SK-N-SH treated with all-trans-retinoic acid at 6 μM for 48 hours (cell line): ENCODE results near the gene GPR62.

Experiments
- ATAC-seq: fragments of 200-7000 bp; cut with Tn5 transposase; 3 replicates; pipeline ENCODE4 v1.9.1; 2020; ENCODE audit warnings: mild to moderate bottlenecking, moderate library complexity
- BACH2 ChIP-seq: fragments of 250-450 bp; sonication (Bioruptor Pico); IDR thresholded peaks from 2 replicates; pipeline ENCODE4 v1.9.0; 2021; ENCODE audit warnings: mild to moderate bottlenecking, borderline replicate concordance
- ESRRG ChIP-seq: fragments of 250-450 bp; sonication (Bioruptor Pico); IDR thresholded peaks from 2 replicates; pipeline ENCODE4 v1.6.1; 2021; ENCODE audit warnings: mild to moderate bottlenecking
- GLIS3 ChIP-seq: fragments of 250-450 bp; sonication (Bioruptor Pico); IDR thresholded peaks from 2 replicates; pipeline ENCODE4 v1.5.0; 2020; ENCODE audit warnings: mild to moderate bottlenecking, moderate library complexity
- OSR1 ChIP-seq: fragments of 250-450 bp; sonication (Bioruptor Pico); IDR thresholded peaks from 2 replicates; pipeline ENCODE4 v1.8.0; 2022; ENCODE audit warnings: moderate library complexity, mild to moderate bottlenecking, inconsistent platforms
- PPARA ChIP-seq: fragments of 250-450 bp; sonication (Bioruptor Pico); IDR thresholded peaks from 2 replicates; pipeline ENCODE4 v1.5.0; 2020; ENCODE audit warnings: mild to moderate bottlenecking, borderline replicate concordance
- RARB ChIP-seq: fragments of 250-450 bp; sonication (Bioruptor Pico); IDR thresholded peaks from 2 replicates; pipeline ENCODE4 v1.8.0; 2021; ENCODE audit warnings: mild to moderate bottlenecking, moderate library complexity
- SNAI2 ChIP-seq: fragments of 250-450 bp; sonication (Bioruptor Pico); IDR thresholded peaks from 2 replicates; pipeline ENCODE4 v1.5.0; 2020; ENCODE audit warnings: mild to moderate bottlenecking, moderate library complexity
- TCF4 ChIP-seq: fragments of 250-450 bp; sonication (Bioruptor Pico); IDR thresholded peaks from 2 replicates; pipeline ENCODE4 v1.8.0; 2021; ENCODE audit warnings: mild to moderate bottlenecking, moderate library complexity, borderline replicate concordance
- TOX ChIP-seq: fragments of 250-450 bp; sonication (Bioruptor Pico); IDR thresholded peaks from 2 replicates; pipeline ENCODE4 v1.8.0; 2021; ENCODE audit warnings: mild to moderate bottlenecking, moderate library complexity, borderline replicate concordance
- ZC3H10 ChIP-seq: fragments of 250-450 bp; sonication (Bioruptor Pico); IDR thresholded peaks from 2 replicates; pipeline ENCODE4 v1.5.1; 2021; ENCODE audit warnings: mild to moderate bottlenecking, moderate library complexity
- ZFP3 ChIP-seq: fragments of 250-450 bp; sonication (Bioruptor Pico); IDR thresholded peaks from 2 replicates; pipeline ENCODE4 v1.5.0; 2020; ENCODE audit warnings: mild to moderate bottlenecking, moderate library complexity
- ZFP30 ChIP-seq: fragments of 450-650 bp; formaldehyde crosslinking; IDR thresholded peaks from 2 replicates; pipeline ENCODE4 v1.5.0; 2022; ENCODE audit warnings: mild to moderate bottlenecking, moderate library complexity
- ZNF565 ChIP-seq: fragments of 450-650 bp; formaldehyde crosslinking; conservative IDR thresholded peaks from 2 replicates; pipeline ENCODE4 v1.5.0; 2020; ENCODE audit warnings: low read depth, mild to moderate bottlenecking, moderate library complexity
- ZNF70 ChIP-seq: fragments of 450-650 bp; formaldehyde crosslinking; IDR thresholded peaks from 2 replicates; pipeline ENCODE4 v1.5.0; 2020; ENCODE audit warnings: mild to moderate bottlenecking, moderate library complexity
- ZNF8 ChIP-seq: fragments of 450-650 bp; formaldehyde crosslinking; IDR thresholded peaks from 2 replicates; pipeline ENCODE4 v1.5.0; 2020; ENCODE audit warnings: mild to moderate bottlenecking, moderate library complexity
- TF ChIP-seq, protein P1 (sequence below): fragments of 250-450 bp; sonication (Bioruptor Pico); IDR thresholded peaks from 2 replicates; pipeline ENCODE4 v1.5.0; 2020; ENCODE audit warnings: mild to moderate bottlenecking, moderate library complexity
- TF ChIP-seq, protein P2 (sequence below): fragments of 250-450 bp; sonication (Bioruptor Pico); IDR thresholded peaks from 2 replicates; pipeline ENCODE4 v1.5.1; 2021; ENCODE audit warnings: mild to moderate bottlenecking, moderate library complexity
- TF ChIP-seq, protein P3 (sequence below): fragments of 250-450 bp; sonication (Bioruptor Pico); IDR thresholded peaks from 2 replicates; pipeline ENCODE4 v1.8.0; 2021; ENCODE audit warnings: low read depth, mild to moderate bottlenecking, moderate library complexity, borderline replicate concordance
- TF ChIP-seq, protein P4 (sequence below): fragments of 250-450 bp; sonication (Bioruptor Pico); IDR thresholded peaks from 2 replicates; pipeline ENCODE4 v1.5.1; 2020; ENCODE audit warnings: low read depth, mild to moderate bottlenecking, moderate library complexity
- TF ChIP-seq, protein P5 (sequence below): fragments of 250-450 bp; sonication (Bioruptor Pico); IDR thresholded peaks from 2 replicates; pipeline ENCODE4 v1.8.0; 2020; ENCODE audit warnings: mild to moderate bottlenecking, moderate library complexity, borderline replicate concordance

The GPR62 gene

DNA sequence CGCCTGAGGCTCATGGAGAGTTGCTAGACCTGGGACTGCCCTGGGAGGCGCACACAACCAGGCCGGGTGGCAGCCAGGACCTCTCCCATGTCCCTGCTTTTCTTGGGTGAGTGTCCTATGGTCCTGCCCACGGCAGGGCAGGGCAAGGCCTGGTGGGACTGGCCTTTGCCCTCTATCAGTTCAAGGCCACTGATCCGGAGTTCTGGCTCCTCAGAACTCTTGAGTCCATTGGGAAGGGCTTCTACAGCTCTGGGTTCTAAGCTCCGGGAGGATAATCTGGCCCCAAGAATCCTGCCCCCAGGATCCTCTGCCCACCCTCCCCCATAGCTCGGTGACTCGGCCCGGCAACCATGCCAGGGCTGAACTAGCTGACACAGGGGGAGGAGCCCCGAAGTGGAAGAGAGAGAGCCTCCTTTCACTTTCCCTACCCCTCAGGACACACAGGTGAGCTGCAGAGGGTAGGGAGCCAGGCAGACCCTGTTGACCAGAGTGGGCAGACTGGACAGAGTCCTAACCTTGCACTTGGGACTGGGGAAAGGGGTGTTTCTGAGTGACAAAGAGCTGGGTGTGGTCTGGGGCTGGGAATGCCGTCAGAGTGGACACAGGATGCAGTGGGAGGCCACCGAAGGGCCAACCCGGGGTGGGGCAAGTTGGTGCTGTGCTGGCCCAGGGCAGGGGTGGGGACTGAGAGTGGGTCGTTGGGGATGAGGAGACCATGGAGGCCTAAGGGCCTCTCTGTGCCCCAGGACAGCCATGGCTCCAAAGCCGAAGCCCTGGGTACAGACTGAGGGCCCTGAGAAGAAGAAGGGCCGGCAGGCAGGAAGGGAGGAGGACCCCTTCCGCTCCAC, 12.4 kb upstream of the GPR62 start (continued):
- TF ChIP-seq, protein P1, sequence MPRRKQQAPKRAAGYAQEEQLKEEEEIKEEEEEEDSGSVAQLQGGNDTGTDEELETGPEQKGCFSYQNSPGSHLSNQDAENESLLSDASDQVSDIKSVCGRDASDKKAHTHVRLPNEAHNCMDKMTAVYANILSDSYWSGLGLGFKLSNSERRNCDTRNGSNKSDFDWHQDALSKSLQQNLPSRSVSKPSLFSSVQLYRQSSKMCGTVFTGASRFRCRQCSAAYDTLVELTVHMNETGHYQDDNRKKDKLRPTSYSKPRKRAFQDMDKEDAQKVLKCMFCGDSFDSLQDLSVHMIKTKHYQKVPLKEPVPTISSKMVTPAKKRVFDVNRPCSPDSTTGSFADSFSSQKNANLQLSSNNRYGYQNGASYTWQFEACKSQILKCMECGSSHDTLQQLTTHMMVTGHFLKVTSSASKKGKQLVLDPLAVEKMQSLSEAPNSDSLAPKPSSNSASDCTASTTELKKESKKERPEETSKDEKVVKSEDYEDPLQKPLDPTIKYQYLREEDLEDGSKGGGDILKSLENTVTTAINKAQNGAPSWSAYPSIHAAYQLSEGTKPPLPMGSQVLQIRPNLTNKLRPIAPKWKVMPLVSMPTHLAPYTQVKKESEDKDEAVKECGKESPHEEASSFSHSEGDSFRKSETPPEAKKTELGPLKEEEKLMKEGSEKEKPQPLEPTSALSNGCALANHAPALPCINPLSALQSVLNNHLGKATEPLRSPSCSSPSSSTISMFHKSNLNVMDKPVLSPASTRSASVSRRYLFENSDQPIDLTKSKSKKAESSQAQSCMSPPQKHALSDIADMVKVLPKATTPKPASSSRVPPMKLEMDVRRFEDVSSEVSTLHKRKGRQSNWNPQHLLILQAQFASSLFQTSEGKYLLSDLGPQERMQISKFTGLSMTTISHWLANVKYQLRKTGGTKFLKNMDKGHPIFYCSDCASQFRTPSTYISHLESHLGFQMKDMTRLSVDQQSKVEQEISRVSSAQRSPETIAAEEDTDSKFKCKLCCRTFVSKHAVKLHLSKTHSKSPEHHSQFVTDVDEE (CRISPR knock-in tag), result no peak
- TF ChIP-seq SNAI2 (CRISPR knock-in tag), result no peak

DNA sequence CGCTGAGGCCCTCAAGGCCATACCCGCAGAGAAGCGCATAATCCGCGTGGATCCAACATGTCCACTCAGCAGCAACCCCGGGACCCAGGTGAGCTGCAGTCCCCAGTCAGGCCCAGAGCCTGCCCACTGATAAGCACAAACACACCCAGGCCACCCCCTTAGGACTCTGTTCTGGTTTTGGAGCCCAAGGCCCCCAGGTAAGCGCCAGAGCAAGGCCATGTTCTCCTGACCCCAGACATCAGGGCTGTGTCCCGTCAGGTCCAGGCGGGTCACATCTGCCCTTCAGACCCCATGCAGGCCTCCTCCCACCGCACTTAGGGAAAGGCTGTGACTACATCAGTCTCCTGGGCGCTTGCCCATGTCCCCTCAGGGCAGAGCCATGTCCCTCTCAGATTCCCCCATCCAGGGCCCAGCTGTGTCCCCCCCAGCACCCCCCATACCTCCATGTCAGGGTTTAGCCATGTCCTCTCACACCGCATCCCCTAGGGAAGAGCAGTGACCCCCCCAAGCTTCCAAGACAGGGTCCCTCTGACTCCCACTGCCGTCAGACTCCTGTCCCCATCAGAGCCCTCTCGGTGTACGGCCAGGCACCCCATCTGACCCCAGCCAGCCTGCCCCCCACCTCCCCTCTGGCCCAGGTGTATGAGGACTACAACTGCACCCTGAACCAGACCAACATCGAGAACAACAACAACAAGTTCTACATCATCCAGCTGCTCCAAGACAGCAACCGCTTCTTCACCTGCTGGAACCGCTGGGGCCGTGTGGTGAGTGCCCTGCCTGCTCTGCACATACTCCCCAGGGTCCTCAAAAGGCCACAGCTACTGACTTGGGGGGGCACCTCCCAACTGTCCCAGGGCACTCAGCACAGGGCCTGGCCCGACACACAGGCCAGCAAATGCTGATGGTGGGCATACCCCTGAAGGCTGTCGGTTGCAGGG, 11.5 kb upstream of the GPR62 start:
- no peak for TF ChIP-seq ZC3H10
- TF ChIP-seq OSR1 (CRISPR knock-in tag), result no peak
- TF ChIP-seq GLIS3 (CRISPR knock-in tag), result no peak
- no peak for TF ChIP-seq ZFP3 (CRISPR knock-in tag)
- TF ChIP-seq, protein P2, sequence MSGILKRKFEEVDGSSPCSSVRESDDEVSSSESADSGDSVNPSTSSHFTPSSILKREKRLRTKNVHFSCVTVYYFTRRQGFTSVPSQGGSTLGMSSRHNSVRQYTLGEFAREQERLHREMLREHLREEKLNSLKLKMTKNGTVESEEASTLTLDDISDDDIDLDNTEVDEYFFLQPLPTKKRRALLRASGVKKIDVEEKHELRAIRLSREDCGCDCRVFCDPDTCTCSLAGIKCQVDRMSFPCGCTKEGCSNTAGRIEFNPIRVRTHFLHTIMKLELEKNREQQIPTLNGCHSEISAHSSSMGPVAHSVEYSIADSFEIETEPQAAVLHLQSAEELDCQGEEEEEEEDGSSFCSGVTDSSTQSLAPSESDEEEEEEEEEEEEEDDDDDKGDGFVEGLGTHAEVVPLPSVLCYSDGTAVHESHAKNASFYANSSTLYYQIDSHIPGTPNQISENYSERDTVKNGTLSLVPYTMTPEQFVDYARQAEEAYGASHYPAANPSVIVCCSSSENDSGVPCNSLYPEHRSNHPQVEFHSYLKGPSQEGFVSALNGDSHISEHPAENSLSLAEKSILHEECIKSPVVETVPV (CRISPR knock-in tag), result no peak
- TF ChIP-seq BACH2 (CRISPR knock-in tag), result no peak
- TF ChIP-seq, protein P3, sequence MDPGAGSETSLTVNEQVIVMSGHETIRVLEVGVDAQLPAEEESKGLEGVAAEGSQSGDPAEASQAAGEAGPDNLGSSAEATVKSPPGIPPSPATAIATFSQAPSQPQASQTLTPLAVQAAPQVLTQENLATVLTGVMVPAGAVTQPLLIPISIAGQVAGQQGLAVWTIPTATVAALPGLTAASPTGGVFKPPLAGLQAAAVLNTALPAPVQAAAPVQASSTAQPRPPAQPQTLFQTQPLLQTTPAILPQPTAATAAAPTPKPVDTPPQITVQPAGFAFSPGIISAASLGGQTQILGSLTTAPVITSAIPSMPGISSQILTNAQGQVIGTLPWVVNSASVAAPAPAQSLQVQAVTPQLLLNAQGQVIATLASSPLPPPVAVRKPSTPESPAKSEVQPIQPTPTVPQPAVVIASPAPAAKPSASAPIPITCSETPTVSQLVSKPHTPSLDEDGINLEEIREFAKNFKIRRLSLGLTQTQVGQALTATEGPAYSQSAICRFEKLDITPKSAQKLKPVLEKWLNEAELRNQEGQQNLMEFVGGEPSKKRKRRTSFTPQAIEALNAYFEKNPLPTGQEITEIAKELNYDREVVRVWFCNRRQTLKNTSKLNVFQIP (CRISPR knock-in tag), result no peak
- no peak for TF ChIP-seq TCF4 (CRISPR knock-in tag)
- TF ChIP-seq, protein P4, sequence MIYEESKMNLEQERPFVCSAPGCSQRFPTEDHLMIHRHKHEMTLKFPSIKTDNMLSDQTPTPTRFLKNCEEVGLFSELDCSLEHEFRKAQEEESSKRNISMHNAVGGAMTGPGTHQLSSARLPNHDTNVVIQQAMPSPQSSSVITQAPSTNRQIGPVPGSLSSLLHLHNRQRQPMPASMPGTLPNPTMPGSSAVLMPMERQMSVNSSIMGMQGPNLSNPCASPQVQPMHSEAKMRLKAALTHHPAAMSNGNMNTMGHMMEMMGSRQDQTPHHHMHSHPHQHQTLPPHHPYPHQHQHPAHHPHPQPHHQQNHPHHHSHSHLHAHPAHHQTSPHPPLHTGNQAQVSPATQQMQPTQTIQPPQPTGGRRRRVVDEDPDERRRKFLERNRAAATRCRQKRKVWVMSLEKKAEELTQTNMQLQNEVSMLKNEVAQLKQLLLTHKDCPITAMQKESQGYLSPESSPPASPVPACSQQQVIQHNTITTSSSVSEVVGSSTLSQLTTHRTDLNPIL (CRISPR knock-in tag), result no peak
- TF ChIP-seq ZNF8 (CRISPR knock-in tag), result no peak
- TF ChIP-seq ZNF70 (CRISPR knock-in tag), result no peak
- no peak for TF ChIP-seq TOX
- TF ChIP-seq ZNF565, result no peak
- TF ChIP-seq, protein P5, sequence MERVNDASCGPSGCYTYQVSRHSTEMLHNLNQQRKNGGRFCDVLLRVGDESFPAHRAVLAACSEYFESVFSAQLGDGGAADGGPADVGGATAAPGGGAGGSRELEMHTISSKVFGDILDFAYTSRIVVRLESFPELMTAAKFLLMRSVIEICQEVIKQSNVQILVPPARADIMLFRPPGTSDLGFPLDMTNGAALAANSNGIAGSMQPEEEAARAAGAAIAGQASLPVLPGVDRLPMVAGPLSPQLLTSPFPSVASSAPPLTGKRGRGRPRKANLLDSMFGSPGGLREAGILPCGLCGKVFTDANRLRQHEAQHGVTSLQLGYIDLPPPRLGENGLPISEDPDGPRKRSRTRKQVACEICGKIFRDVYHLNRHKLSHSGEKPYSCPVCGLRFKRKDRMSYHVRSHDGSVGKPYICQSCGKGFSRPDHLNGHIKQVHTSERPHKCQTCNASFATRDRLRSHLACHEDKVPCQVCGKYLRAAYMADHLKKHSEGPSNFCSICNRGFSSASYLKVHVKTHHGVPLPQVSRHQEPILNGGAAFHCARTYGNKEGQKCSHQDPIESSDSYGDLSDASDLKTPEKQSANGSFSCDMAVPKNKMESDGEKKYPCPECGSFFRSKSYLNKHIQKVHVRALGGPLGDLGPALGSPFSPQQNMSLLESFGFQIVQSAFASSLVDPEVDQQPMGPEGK (CRISPR knock-in tag), result no peak
- TF ChIP-seq, all 23 proteins: peak for 0
- ATAC-seq, result no peak

DNA sequence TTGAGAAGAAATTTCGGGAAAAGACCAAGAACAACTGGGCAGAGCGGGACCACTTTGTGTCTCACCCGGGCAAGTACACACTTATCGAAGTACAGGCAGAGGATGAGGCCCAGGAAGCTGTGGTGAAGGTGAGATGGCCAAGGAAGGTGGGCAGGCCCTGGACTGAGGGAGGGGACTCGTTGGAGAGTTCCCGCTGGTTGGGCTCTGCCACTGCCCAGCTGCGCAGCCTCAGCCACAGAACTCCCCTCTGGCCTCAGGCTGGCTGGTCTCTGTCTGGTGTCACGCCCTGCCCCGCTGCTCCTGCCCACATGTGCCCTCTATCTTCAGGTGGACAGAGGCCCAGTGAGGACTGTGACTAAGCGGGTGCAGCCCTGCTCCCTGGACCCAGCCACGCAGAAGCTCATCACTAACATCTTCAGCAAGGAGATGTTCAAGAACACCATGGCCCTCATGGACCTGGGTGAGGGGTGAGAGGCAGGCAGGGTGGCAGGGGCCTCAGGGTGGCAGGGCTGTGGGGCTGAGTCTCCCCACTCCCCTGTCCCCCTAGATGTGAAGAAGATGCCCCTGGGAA, 10.6 kb upstream of the GPR62 start:
- no peak for ATAC-seq
- TF ChIP-seq ZFP30 (CRISPR knock-in tag), result no peak
- TF ChIP-seq, protein P2 (CRISPR knock-in tag), result no peak
- no peak for TF ChIP-seq GLIS3 (CRISPR knock-in tag)
- no peak for TF ChIP-seq ZNF565
- no peak for TF ChIP-seq RARB (CRISPR knock-in tag)
- TF ChIP-seq ESRRG (CRISPR knock-in tag), result no peak
- no peak for TF ChIP-seq PPARA (CRISPR knock-in tag)
- no peak for TF ChIP-seq TOX
